Loucy (cell line): ENCODE results near the gene IFI30.
"Not testable (repeated sequence)": the region's sequence is repeated elsewhere in the genome, so short reads cannot be mapped to it uniquely, and the experiment has no call there.

Experiments used
- H2AFZ ChIP-seq: fragments of 200-600 bp; sonication (generic); 2 replicates; pipeline ENCODE4 v1.6.0; 2016; ENCODE audit warnings: antibody characterized with exemption, mild to moderate bottlenecking, low read length, moderate library complexity
- H3F3A ChIP-seq: fragments of 200-600 bp; 2 replicates; pipeline ENCODE4 v1.6.0; 2016; ENCODE audit warnings: antibody characterized with exemption, low read depth, mild to moderate bottlenecking
- H3K27me3 ChIP-seq: fragments of 200-600 bp; sonication (generic); 2 replicates; pipeline ENCODE4 v1.6.1; 2014; ENCODE audit warnings: low read length, mild to moderate bottlenecking; ENCODE audit not compliant: insufficient read depth, poor library complexity, severe bottlenecking
- H3K36me3 ChIP-seq: fragments of 200-600 bp; sonication (generic); 2 replicates; pipeline ENCODE4 v1.6.1; 2016; ENCODE audit warnings: low read length; ENCODE audit not compliant: insufficient read depth
- H3K4me1 ChIP-seq: fragments of 200-600 bp; sonication (generic); 2 replicates; pipeline ENCODE4 v1.5.1; 2014; ENCODE audit warnings: low read length, mild to moderate bottlenecking; ENCODE audit not compliant: insufficient read depth, poor library complexity, severe bottlenecking
- H3K4me2 ChIP-seq: fragments of 200-600 bp; sonication (generic); 2 replicates; pipeline ENCODE4 v1.6.0; 2014; ENCODE audit warnings: antibody characterized with exemption, low read length, low read depth, mild to moderate bottlenecking; ENCODE audit not compliant: poor library complexity, severe bottlenecking
- H3K4me3 ChIP-seq: fragments of 200-600 bp; sonication (generic); 2 replicates; pipeline ENCODE4 v1.5.1; 2014; ENCODE audit warnings: low read length, mild to moderate bottlenecking, mixed read lengths; ENCODE audit not compliant: poor library complexity, severe bottlenecking
- H3K79me2 ChIP-seq: fragments of 200-600 bp; sonication (generic); 2 replicates; pipeline ENCODE4 v1.6.1; 2014; ENCODE audit warnings: low read length; ENCODE audit not compliant: insufficient read depth
- H3K9ac ChIP-seq: fragments of 200-600 bp; sonication (generic); 2 replicates; pipeline ENCODE4 v1.6.0; 2014; ENCODE audit warnings: mild to moderate bottlenecking, low read depth, low read length, moderate library complexity; ENCODE audit not compliant: poor library complexity, severe bottlenecking
- H3K9me2 ChIP-seq: fragments of 200-600 bp; sonication (generic); replicated peaks from 2 replicates; pipeline ENCODE4 v1.6.1; 2016; ENCODE audit warnings: low read depth, low read length, mixed read lengths
- H3K9me3 ChIP-seq: fragments of 200-600 bp; sonication (generic); 2 replicates; pipeline ENCODE4 v1.6.1; 2014; ENCODE audit warnings: mild to moderate bottlenecking, antibody characterized with exemption, low read length, low read depth; ENCODE audit not compliant: insufficient read depth
- H4K20me1 ChIP-seq: fragments of 200-600 bp; sonication (generic); 2 replicates; pipeline ENCODE4 v1.6.0; 2014; ENCODE audit warnings: antibody characterized with exemption, low read length, mild to moderate bottlenecking; ENCODE audit not compliant: insufficient read depth, poor library complexity, severe bottlenecking
- CTCF ChIP-seq: fragments of 200-600 bp; sonication (generic); conservative IDR thresholded peaks from 2 replicates; pipeline ENCODE4 v1.5.1; 2014; ENCODE audit warnings: mild to moderate bottlenecking, antibody characterized with exemption, low read length
- EZH2phosphoT487 ChIP-seq: fragments of 200-600 bp; IDR thresholded peaks from 2 replicates; pipeline ENCODE4 v1.6.1; 2018; ENCODE audit warnings: antibody characterized with exemption, mild to moderate bottlenecking, moderate library complexity, borderline replicate concordance

Gene IFI30

GRCh38 chr19:18208098-18208951 is 34.7 kb downstream of the IFI30 start:
- peaks cover 12% of the 10 kb centered on the region for H3K4me1 ChIP-seq
- no peaks in the 10 kb centered on the region for H3K9me3 ChIP-seq
- H3K9me2 ChIP-seq: no peaks in the 10 kb centered on the region
- H3K27me3 ChIP-seq: no peaks in the 10 kb centered on the region
- no peak overlapping the region for H3K9ac ChIP-seq
- H3K4me3 ChIP-seq: no peak overlapping the region
- no peaks in the 10 kb centered on the region; the same call in 1 of the 2 replicates for H3F3A ChIP-seq
- peak; percentile 65 for TF ChIP-seq CTCF
- TF ChIP-seq EZH2phosphoT487: no peak
- H3K36me3 ChIP-seq: no peaks in the 10 kb centered on the region
- no peak overlapping the region for H2AFZ ChIP-seq
- no peak overlapping the region for H3K4me2 ChIP-seq
- no peaks in the 10 kb centered on the region; the same call in 1 of the 2 replicates for H3K79me2 ChIP-seq
- no peaks in the 10 kb centered on the region for H4K20me1 ChIP-seq

GRCh38 chr19:18209912-18210311 is 36.3 kb downstream of the IFI30 start:
- H3K4me2 ChIP-seq: not testable (repeated sequence)

GRCh38 chr19:18211683-18212082 is 38.1 kb downstream of the IFI30 start:
- H2AFZ ChIP-seq: no peak overlapping the region
- no peaks in the 10 kb centered on the region; the same call in 1 of the 2 replicates for H3F3A ChIP-seq
- H3K4me1 ChIP-seq: no peaks in the 10 kb centered on the region
- no peaks in the 10 kb centered on the region for H3K27me3 ChIP-seq
- no peak for TF ChIP-seq EZH2phosphoT487
- TF ChIP-seq CTCF: no peak
- H3K4me2 ChIP-seq: no peak overlapping the region
- H3K9ac ChIP-seq: no peak overlapping the region
- H3K9me2 ChIP-seq: no peaks in the 10 kb centered on the region
- no peaks in the 10 kb centered on the region for H4K20me1 ChIP-seq
- H3K79me2 ChIP-seq: no peaks in the 10 kb centered on the region
- H3K9me3 ChIP-seq: no peaks in the 10 kb centered on the region
- no peaks in the 10 kb centered on the region for H3K36me3 ChIP-seq
- no peak overlapping the region for H3K4me3 ChIP-seq

More at GRCh38 chr19:18209912-18210311, 36.3 kb downstream of the IFI30 start:
- H4K20me1 ChIP-seq, H3K9me2 ChIP-seq, H3K9me3 ChIP-seq, H3F3A ChIP-seq, H2AFZ ChIP-seq, H3K36me3 ChIP-seq, H3K9ac ChIP-seq, H3K4me3 ChIP-seq, H3K4me1 ChIP-seq, H3K27me3 ChIP-seq, H3K79me2 ChIP-seq: not testable (repeated sequence)
